GM12872 (cell line): Measurements from ENCODE around the gene DPP10.

Experiments
- CTCF ChIP-seq: IDR thresholded peaks from 3 replicates; pipeline ENCODE4 v1.5.1; 2011; ENCODE audit warnings: low read depth, mild to moderate bottlenecking, low read length, moderate library complexity; ENCODE audit not compliant: insufficient read depth

DPP10 gene

GRCh38 chr2:115558725-115559124, 1116.3 kb downstream of the DPP10 start:
- TF ChIP-seq CTCF, result no peak

GRCh38 chr2:115560666-115561065, 1118.2 kb downstream of the DPP10 start:
- no peak for TF ChIP-seq CTCF

GRCh38 chr2:115568643-115569042, 1126.2 kb downstream of the DPP10 start:
- no peak for TF ChIP-seq CTCF

GRCh38 chr2:115569547-115569946, 1127.1 kb downstream of the DPP10 start:
- TF ChIP-seq CTCF, result no peak

GRCh38 chr2:115572746-115573145, 1130.3 kb downstream of the DPP10 start:
- TF ChIP-seq CTCF, result no peak

- TF ChIP-seq CTCF, result no peak
These were observed 1131.3 kb downstream of the DPP10 start for GRCh38 chr2:115573756-115574155.

- TF ChIP-seq CTCF, result no peak
These were observed 1132.2 kb downstream of the DPP10 start for GRCh38 chr2:115574667-115575066.

- TF ChIP-seq CTCF, result no peak
These were observed 1138.3 kb downstream of the DPP10 start for GRCh38 chr2:115580784-115581183.
